Esophagus mucosa (tissue), 1 donor: ENCODE measurements around the gene TTK. TPM values are rescaled to one million over a fixed set of nuclear protein-coding genes. Genes with fewer than 3 reads are reported as not detected.
"Not testable (repeated sequence)": the region's sequence is repeated elsewhere in the genome, so short reads cannot be mapped to it uniquely, and the experiment has no call there.

Source experiments
- ATAC-seq: fragments of 200-7000 bp; cut with Tn5 transposase; one replicate; pipeline ENCODE4 v1.9.1; 2020
- total RNA-seq: library from RNA; stranded (reverse); gene quantifications from one replicate; pipeline ENCODE4 v1.2.4, GENCODE V29; 2023
- donor health status: DM: yes; HTN: yes; CAD: no.

TTK gene
- total RNA-seq, 1 donor from 2014 or later = 11.0 TPM

- ATAC-seq = no peak
Measured at GRCh38 chr6:80021591-80021990, 17.1 kb downstream of the TTK start.

GRCh38 chr6:80022803-80023202 is 18.4 kb downstream of the TTK start:
- ATAC-seq = no peak

- no peak for ATAC-seq
Measured at GRCh38 chr6:80028589-80028988, 24.1 kb downstream of the TTK start.

GRCh38 chr6:80029470-80029869 is 25.0 kb downstream of the TTK start:
- no peak for ATAC-seq

DNA sequence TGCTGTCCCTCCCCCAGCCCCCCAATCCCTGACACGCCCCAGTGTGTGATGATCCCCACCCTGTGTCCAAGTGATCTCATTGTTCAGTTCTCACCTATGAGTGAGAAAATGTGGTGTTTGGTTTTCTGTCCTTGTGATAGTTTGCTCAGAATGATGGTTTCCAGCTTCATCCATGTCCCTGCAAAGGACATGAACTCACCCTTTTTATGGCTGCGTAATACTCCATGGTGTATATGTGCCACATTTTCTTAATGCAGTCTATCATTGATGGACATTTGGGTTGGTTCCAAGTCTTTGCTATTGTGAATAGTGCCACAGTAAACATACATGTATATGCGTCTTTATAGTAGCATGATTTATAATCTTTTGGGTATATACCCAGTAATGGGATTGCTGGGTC is 43.8 kb downstream of the TTK start:
- ATAC-seq = not testable (repeated sequence)

GRCh38 chr6:80060774-80061173 is 56.3 kb downstream of the TTK start:
- ATAC-seq = no peak

- not testable (repeated sequence) for ATAC-seq
Measured at GRCh38 chr6:80068146-80068545, 63.7 kb downstream of the TTK start.

GRCh38 chr6:80070431-80070830 is 66.0 kb downstream of the TTK start:
- not testable (repeated sequence) for ATAC-seq

DNA sequence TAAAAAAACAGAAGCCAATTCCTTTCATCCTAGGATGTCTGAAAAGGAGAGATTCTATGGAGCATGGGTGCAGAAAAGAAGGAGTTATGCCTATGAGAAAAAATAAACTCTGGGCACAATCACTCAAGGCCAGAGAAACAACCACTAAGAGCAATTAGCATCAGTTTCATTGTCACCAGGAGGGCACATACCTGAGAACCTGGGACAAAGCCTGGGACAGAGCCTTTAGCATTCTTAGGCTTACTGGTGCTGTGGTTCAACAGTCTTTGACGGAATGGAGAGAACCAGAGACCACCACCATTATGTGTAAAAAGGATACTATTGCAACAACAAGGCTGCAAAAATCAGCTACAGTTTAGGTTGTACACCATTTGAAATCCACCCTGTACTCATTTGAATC is 72.6 kb downstream of the TTK start:
- no peak for ATAC-seq

DNA sequence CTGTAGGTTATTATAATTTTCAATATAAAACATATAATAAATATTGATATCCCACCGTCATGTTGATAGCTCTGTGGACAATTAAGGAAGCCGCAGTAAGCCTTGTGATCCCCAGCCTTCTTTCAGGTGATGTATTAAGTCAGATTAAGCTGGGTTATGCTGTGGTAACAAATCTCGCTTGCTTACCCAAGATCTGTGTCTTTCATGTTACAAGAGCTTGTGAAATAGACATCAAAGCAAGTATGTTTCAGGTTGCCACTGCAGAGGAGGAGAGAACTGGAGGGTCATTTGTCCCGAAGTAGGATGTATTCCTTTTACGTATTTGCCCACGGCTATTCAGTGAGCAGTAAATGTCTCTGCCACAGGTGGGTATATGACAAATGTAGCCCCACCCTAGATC is 84.2 kb downstream of the TTK start:
- no peak for ATAC-seq

DNA sequence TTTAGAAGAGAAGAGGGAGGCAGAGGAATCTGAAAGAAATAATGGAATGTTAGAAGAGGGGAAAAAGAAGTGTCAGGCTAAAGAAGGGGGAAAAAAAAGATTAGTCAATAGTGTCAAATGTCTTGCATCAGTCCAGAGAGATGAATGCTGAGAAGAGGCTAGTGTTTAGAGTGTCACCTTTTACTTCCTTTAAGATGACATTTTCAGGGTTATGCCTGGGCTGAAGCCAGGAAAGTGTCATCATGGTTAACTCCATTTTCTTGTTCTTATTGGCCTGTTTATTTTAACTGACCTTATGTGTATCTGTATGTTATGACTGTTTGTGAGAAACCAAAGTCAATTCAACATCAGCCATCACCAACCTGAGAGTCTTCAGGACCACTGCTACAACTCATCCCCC is 87.1 kb downstream of the TTK start:
- ATAC-seq = no peak

Other genes starting within 250 kb of the TTK start
- 6.8 TPM for gene ELOVL4, start 57.1 kb upstream of the TTK start, total RNA-seq
- 12.9 TPM for gene BCKDHB, start 102.0 kb downstream of the TTK start, total RNA-seq